K562 (cell line): ENCODE data around the gene ARHGAP25. TPM values are rescaled to one million over a fixed set of nuclear protein-coding genes. Genes with fewer than 3 reads are reported as not detected.

Source experiments
- ATAC-seq: fragments of 200-7000 bp; cut with Tn5 transposase; 3 replicates; pipeline ENCODE4 v1.9.1; 2020; ENCODE audit warnings: moderate library complexity
- BruUV-seq: library from RNA; stranded (reverse); fragments of 400-500 nt; replicated peaks from 2 replicates; lab custom pipeline; 2021; lab: Mats Ljungman, UMichigan
- CTCF ChIA-PET: fragments of 300-600 bp; formaldehyde crosslinking; extraction: SDS; loops from one replicate; lab custom pipeline; 2021; ENCODE audit warnings: low intra/inter-chr PET ratio; lab: Yijun Ruan, JAX
- POLR2A ChIA-PET: fragments of 300-600, 350-650 bp; sonication (Branson Sonifier 250); formaldehyde crosslinking; extraction: SDS; loops from one replicate; lab custom pipeline; 2021; ENCODE audit warnings: antibody characterized with exemption, inconsistent platforms; lab: Yijun Ruan, JAX
- DNase-seq, 4 experiments: peaks; one replicate each; pipeline versions ENCODE4 v3.0.0 to v3.0.0-alpha.2; 2011 to 2018; ENCODE audit warnings: low spot score in 3 of 4, mixed read lengths in 3 of 4; ENCODE audit errors: extremely low read depth in 1 of 4
- FAIRE-seq: peaks from 2 replicates; lab custom pipeline; 2011; peaks lifted over from hg19 to GRCh38; lab: Jason Lieb, UNC
- H2AFZ ChIP-seq: 2 replicates; pipeline ENCODE4 v1.6.0; 2011; ENCODE audit warnings: low read depth, low read length, control low read depth, inconsistent platforms
- H3K27ac ChIP-seq: fragments of 200-600 bp; 3 replicates; pipeline ENCODE4 v1.8.0; 2011; ENCODE audit warnings: low read depth, mild to moderate bottlenecking, control low read depth, inconsistent platforms, low read length, moderate library complexity, mixed read lengths; ENCODE audit errors: extremely low read depth
- H3K27me3 ChIP-seq, 2 experiments: fragments of 300-600 bp in 1 of 2; 2 replicates in 1 of 2; 3 replicates in 1 of 2; pipeline versions ENCODE4 v1.6.0 to v1.8.0; 2011; ENCODE audit warnings: inconsistent platforms in 2 of 2, low read length in 2 of 2, mild to moderate bottlenecking in 1 of 2, mixed read lengths in 1 of 2, moderate library complexity in 1 of 2; ENCODE audit not compliant: control insufficient read depth in 2 of 2, insufficient read depth in 2 of 2
- H3K36me3 ChIP-seq: fragments of 300-600 bp; 3 replicates; pipeline ENCODE4 v1.8.0; 2011; ENCODE audit warnings: mild to moderate bottlenecking, low read length, inconsistent platforms; ENCODE audit not compliant: control insufficient read depth, insufficient read depth
- H3K4me1 ChIP-seq, 2 experiments: fragments of 200-600 bp in 1 of 2; replicated peaks in 1 of 2; 2 replicates in 1 of 2; 3 replicates in 1 of 2; pipeline versions ENCODE4 v1.5.1 to v1.8.0; 2011; ENCODE audit warnings: inconsistent platforms in 2 of 2, low read length in 2 of 2, mild to moderate bottlenecking in 1 of 2, mixed read lengths in 1 of 2, moderate library complexity in 1 of 2; ENCODE audit not compliant: control insufficient read depth in 2 of 2, insufficient read depth in 2 of 2
- H3K4me2 ChIP-seq: 2 replicates; pipeline ENCODE4 v1.6.1; 2011; ENCODE audit warnings: low read length, control low read depth, inconsistent platforms, mixed read lengths; ENCODE audit not compliant: insufficient read depth
- H3K4me3 ChIP-seq: fragments of 200-600 bp; sonication (generic), shearing (Covaris generic); 2 replicates; pipeline ENCODE4 v1.5.1; 2016; ENCODE audit warnings: control low read depth, inconsistent platforms
- H3K79me2 ChIP-seq: fragments of 200-600 bp; 3 replicates; pipeline ENCODE4 v1.8.0; 2011; ENCODE audit warnings: low read length, inconsistent platforms; ENCODE audit not compliant: control insufficient read depth, insufficient read depth
- H3K9ac ChIP-seq, 2 experiments: 2 replicates each; pipeline versions ENCODE4 v1.6.0 to v1.6.1; 2011; ENCODE audit warnings: low read depth in 2 of 2, low read length in 2 of 2, control low read depth in 1 of 2, inconsistent platforms in 1 of 2, mild to moderate bottlenecking in 1 of 2, mixed read lengths in 1 of 2; ENCODE audit not compliant: insufficient read depth in 1 of 2
- H3K9me1 ChIP-seq: one replicate; pipeline ENCODE4 v1.6.0; 2011; ENCODE audit warnings: inconsistent platforms, mild to moderate bottlenecking, low read length, moderate library complexity; ENCODE audit not compliant: control insufficient read depth, insufficient read depth
- H3K9me3 ChIP-seq: replicated peaks from 2 replicates; pipeline ENCODE4 v1.5.1; 2011; ENCODE audit warnings: low read depth, low read length, inconsistent platforms; ENCODE audit not compliant: control insufficient read depth, insufficient read depth
- H4K20me1 ChIP-seq: replicated peaks from 2 replicates; pipeline ENCODE4 v1.6.1; 2011; ENCODE audit warnings: low read length, inconsistent platforms, mixed read lengths; ENCODE audit not compliant: control insufficient read depth, insufficient read depth
- BDP1 ChIP-seq: IDR thresholded peaks from 3 replicates; pipeline ENCODE4 v1.6.1; 2011; ENCODE audit not compliant: insufficient read length, insufficient read depth
- CC2D1A ChIP-seq: fragments of 450-650 bp; IDR thresholded peaks from 2 replicates; pipeline ENCODE4 v1.6.1; 2017; ENCODE audit warnings: mild to moderate bottlenecking
- ETV5 ChIP-seq: sonication (generic); formaldehyde crosslinking; IDR thresholded peaks from 2 replicates; pipeline ENCODE4 v1.4.0; 2020; ENCODE audit warnings: low read depth, mild to moderate bottlenecking, missing genetic modification reagents
- FOSL1 ChIP-seq: fragments of 200-800 bp; sonication (Bioruptor generic); conservative IDR thresholded peaks from 2 replicates; pipeline ENCODE4 v1.6.1; 2016; ENCODE audit warnings: missing genetic modification characterization, missing compliant biosample characterization
- FUS ChIP-seq: fragments of 200-400 bp; formaldehyde crosslinking; optimal IDR thresholded peaks from 2 replicates; pipeline ENCODE3; 2017; ENCODE audit warnings: low read depth, low read length
- HMGN3 ChIP-seq: IDR thresholded peaks from 2 replicates; pipeline ENCODE4 v1.6.1; 2011; ENCODE audit warnings: borderline replicate concordance, low read depth, mild to moderate bottlenecking, mixed read lengths, low read length; ENCODE audit not compliant: insufficient read length; ENCODE audit errors: extremely low read depth
- PHB2 ChIP-seq: fragments of 450-650 bp; IDR thresholded peaks from 2 replicates; pipeline ENCODE4 v1.6.1; 2017; ENCODE audit warnings: low read depth
- PKNOX1 ChIP-seq: fragments of 450-650 bp; IDR thresholded peaks from 2 replicates; pipeline ENCODE4 v1.6.1; 2016
- SRSF9 ChIP-seq: fragments of 200-400 bp; formaldehyde crosslinking; IDR thresholded peaks from 2 replicates; pipeline ENCODE4 v1.6.1; 2017; ENCODE audit warnings: low read depth, low read length, borderline replicate concordance
- TEAD2 ChIP-seq: fragments of 450-650 bp; IDR thresholded peaks from 2 replicates; pipeline ENCODE4 v1.6.1; 2016; ENCODE audit warnings: missing genetic modification characterization, control low read depth, missing compliant biosample characterization
- ZNF24 ChIP-seq: fragments of 450-650 bp; IDR thresholded peaks from 2 replicates; pipeline ENCODE4 v1.6.1; 2016
- ZNF609 ChIP-seq: sonication (generic); formaldehyde crosslinking; IDR thresholded peaks from 2 replicates; pipeline ENCODE4 v1.8.1; 2023; ENCODE audit warnings: missing genetic modification reagents, mild to moderate bottlenecking, borderline replicate concordance
- ZNF764 ChIP-seq: fragments of 250-450 bp; sonication (Bioruptor Pico); IDR thresholded peaks from 2 replicates; pipeline ENCODE4 v1.4.0; 2020; ENCODE audit warnings: low read depth, mild to moderate bottlenecking, moderate library complexity
- WGBS: fragments of 100-300 bp; shearing (Covaris generic); methylation state at CpG from one replicate; pipeline ENCODE4 v1.1.6; 2016; ENCODE audit warnings: low coverage, mixed read lengths; ENCODE audit not compliant: insufficient coverage; ENCODE audit errors: missing lambda C conversion rate; 5-methylcytosine and 5-hydroxymethylcytosine counted together
- in situ Hi-C: fragments of 300-500 bp; cut with MboI; formaldehyde crosslinking; loops from 4 replicates; pipeline ENCODE4 v1.15.0; 2018; ENCODE audit warnings: inconsistent platforms, mixed read lengths
- intact Hi-C: fragments of 100-400 bp; cut with micrococcal nuclease; formaldehyde crosslinking; loops from 2 replicates; pipeline ENCODE4 v1.14.2; 2022
- polyA plus RNA-seq, 8 experiments: library from polyadenylated mRNA; depleted of rRNA in 4 of 8; stranded (reverse) in 5 of 8; unstranded in 3 of 8; fragments of >200 nt; fragmentation: Nextera tagmentation in 2 of 8; fragmentation: Illumina TruSeq in 1 of 8; extraction: Ambion mirVana in 2 of 8; extraction: Trizol in 1 of 8; gene quantifications; 2 replicates each; pipeline versions ENCODE4 v1.2.1 to v1.2.3, GENCODE V29; 2011 to 2014; ENCODE audit warnings: inconsistent platforms in 1 of 8, missing spikeins in 1 of 8
- total RNA-seq, 7 experiments: library from RNA; depleted of rRNA in 6 of 7; stranded (reverse); fragments of >200 nt in 6 of 7; fragmentation: Illumina TruSeq in 2 of 7; extraction: Trizol in 2 of 7; gene quantifications; 2 replicates each; pipeline versions ENCODE4 v1.2.1 to v1.2.3, GENCODE V29; 2011 to 2021; ENCODE audit warnings: low replicate concordance in 1 of 7

ARHGAP25 gene
- total and polyA plus RNA-seq, 9 of the 15 experiments (the other 6 are each of a cell fraction or from before 2014, with no cell fraction given) = 4.9 to 14.8 (median 10.7) TPM

GRCh38 chr2:68822207-68822872, 87.7 kb downstream of the ARHGAP25 start:
- POLR2A ChIA-PET = interaction anchor here (1.1 kb wide), 1 partner anchor 13 kb away, joined by 3 read pairs; no protein-coding TSS in a partner anchor
- H3K36me3 ChIP-seq = peaks cover 16% of the 10 kb centered on the region; the same call in 2 of the 3 replicates
- no peak for FAIRE-seq

More at GRCh38 chr2:68822207-68822872, 87.7 kb downstream of the ARHGAP25 start:
- no peak for ATAC-seq
- Histone ChIP-seq H3K27me3 (no peaks in the 10 kb centered on the region), H2AFZ (no peak overlapping the region), H3K4me3 (no peak overlapping the region), H3K9me1 (no peaks in the 10 kb centered on the region), H3K27ac (no peak overlapping the region), H3K9me3 (no peaks in the 10 kb centered on the region), H4K20me1 (no peaks in the 10 kb centered on the region), H3K4me1 (no peaks in the 10 kb centered on the region; a peak in 1 of 5 replicates), H3K4me2 (no peak overlapping the region), H3K79me2 (no peaks in the 10 kb centered on the region), H3K9ac (no peak overlapping the region)
- intact Hi-C loops = no loop called here
- no TSS peak for BruUV-seq
- DNase-seq = no peak
- in situ Hi-C loops = no loop called here
- CTCF ChIA-PET = interaction anchor here (0.9 kb wide), 1 partner anchor 87 kb away, joined by 3 read pairs; no protein-coding TSS in a partner anchor
- 76% methylated on average over 15 of the region's 15 CpGs for WGBS
- TF ChIP-seq PHB2 = no peak
- TF ChIP-seq BDP1 = no peak
- TF ChIP-seq TEAD2 (tag) = no peak
- TF ChIP-seq ZNF24 = no peak
- TF ChIP-seq ETV5 (CRISPR knock-in tag) = no peak
- TF ChIP-seq FUS = no peak
- no peak for TF ChIP-seq ZNF609 (CRISPR knock-in tag)
- TF ChIP-seq FOSL1 (tag) = no peak
- TF ChIP-seq PKNOX1 = no peak
- no peak for TF ChIP-seq CC2D1A
- TF ChIP-seq ZNF764 (CRISPR knock-in tag) = no peak
- no peak for TF ChIP-seq SRSF9
- no peak for TF ChIP-seq HMGN3
